ENCODE data around the gene FXYD1.

DNA sequence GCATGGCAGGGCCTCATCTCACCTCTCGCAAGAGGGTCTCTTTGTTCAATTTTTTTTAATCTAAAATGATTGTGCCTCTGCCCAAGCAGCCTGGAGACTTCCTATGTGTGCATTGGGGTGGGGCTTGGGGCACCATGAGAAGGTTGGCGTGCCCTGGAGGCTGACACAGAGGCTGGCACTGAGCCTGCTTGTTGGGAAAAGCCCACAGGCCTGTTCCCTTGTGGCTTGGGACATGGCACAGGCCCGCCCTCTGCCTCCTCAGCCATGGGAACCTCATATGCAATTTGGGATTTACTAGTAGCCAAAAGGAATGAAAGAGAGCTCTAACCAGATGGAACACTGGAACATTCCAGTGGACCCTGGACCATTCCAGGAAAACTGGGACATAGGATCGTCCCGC lies 15.1 kb upstream of the FXYD1 start:
- TF ChIP-seq, protein P1, sequence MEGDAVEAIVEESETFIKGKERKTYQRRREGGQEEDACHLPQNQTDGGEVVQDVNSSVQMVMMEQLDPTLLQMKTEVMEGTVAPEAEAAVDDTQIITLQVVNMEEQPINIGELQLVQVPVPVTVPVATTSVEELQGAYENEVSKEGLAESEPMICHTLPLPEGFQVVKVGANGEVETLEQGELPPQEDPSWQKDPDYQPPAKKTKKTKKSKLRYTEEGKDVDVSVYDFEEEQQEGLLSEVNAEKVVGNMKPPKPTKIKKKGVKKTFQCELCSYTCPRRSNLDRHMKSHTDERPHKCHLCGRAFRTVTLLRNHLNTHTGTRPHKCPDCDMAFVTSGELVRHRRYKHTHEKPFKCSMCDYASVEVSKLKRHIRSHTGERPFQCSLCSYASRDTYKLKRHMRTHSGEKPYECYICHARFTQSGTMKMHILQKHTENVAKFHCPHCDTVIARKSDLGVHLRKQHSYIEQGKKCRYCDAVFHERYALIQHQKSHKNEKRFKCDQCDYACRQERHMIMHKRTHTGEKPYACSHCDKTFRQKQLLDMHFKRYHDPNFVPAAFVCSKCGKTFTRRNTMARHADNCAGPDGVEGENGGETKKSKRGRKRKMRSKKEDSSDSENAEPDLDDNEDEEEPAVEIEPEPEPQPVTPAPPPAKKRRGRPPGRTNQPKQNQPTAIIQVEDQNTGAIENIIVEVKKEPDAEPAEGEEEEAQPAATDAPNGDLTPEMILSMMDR (IDR thresholded peaks at IDR 0.05; ENCODE audit: borderline replicate concordance, extremely low read depth, low read length, poor library complexity, severe bottlenecking), result no peak
- no peak for TF ChIP-seq EZH2 (IDR thresholded peaks at IDR 0.05; ENCODE audit: borderline replicate concordance, low read depth, low read length, severe bottlenecking)

Data from DND-41 (cell line).